Measurements from ENCODE around the gene CDADC1. TPM values are rescaled to one million over a fixed set of nuclear protein-coding genes. Genes with fewer than 3 reads are reported as not detected.

Gene CDADC1
- total RNA-seq, 2 donors from 2014 or later, result 3.9 to 5.6 TPM

DNA sequence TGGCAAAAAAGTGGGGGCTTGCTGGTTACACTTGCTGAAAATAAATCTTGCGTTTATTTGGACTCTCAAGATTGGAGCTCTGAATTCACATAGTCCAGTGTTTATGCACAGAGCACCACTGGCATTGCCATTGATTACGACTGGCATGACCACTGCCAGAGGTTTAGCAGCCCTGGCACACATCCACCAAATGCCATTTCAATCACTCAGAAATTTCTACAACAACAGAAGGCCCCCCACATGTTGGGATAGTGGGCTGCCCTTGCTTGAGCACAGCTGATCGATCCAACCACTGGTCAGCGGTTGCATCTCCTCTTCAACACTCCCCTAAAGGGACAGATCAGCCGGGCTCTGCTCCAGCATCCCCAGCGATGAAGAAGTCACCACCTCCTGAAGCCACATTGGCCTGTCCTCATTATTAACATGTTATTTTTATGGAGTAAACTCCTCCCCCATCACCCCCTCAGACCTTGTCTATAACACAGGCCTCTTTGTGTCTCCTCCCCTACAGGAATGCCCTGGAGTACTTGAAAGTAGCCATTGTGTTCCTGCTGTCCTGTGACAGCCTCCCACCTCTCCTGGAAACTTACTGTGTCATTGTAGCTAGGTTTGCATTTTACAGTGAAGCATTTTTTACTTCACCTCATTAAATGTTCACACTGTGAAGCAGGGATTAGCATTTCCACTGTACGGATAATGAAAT, 51.3 kb downstream of the CDADC1 start:
- DNase-seq, result peak in 1 of 4 donors; percentile 54
- Histone ChIP-seq H3K27ac (peak overlapping the region in 3 of 4 donors; percentile 42 to 68 (median 67)), H3K9me3 (no peaks in the 10 kb centered on the region), H3K4me1 (peaks cover 29% of the 10 kb centered on the region), H3K36me3 (replicated peaks in 1 of 2; ENCODE audit: insufficient read depth in 1 of 2, low read depth in 2 of 2) (no peaks in the 10 kb centered on the region), H3K27me3 (no peaks in the 10 kb centered on the region), H3K4me3 (no peak overlapping the region)
- ATAC-seq, result peak; percentile 72
- 51 to 61% methylated on average over 7 of the region's 7 CpGs for WGBS, 2 donors
- TF ChIP-seq CTCF (IDR thresholded peaks at IDR 0.05) (no peak), POLR2A (IDR thresholded peaks at IDR 0.05) (no peak)
- intact Hi-C loops (cut with DNase I), result loop anchor here (10.0 kb wide), 1 partner anchor 136 kb away; no protein-coding TSS in a partner anchor

- WGBS, 2 donors, result 46 to 48% methylated on average over 5 of the region's 5 CpGs
- H3K27ac ChIP-seq, result peak overlapping the region in 2 of 4 donors; percentile 67 to 68
- TF ChIP-seq POLR2A (IDR thresholded peaks at IDR 0.05) (no peak), CTCF (IDR thresholded peaks at IDR 0.05) (no peak)
Observed at GRCh38 chr13:49300276-49300675, 52.6 kb downstream of the CDADC1 start.

DNA sequence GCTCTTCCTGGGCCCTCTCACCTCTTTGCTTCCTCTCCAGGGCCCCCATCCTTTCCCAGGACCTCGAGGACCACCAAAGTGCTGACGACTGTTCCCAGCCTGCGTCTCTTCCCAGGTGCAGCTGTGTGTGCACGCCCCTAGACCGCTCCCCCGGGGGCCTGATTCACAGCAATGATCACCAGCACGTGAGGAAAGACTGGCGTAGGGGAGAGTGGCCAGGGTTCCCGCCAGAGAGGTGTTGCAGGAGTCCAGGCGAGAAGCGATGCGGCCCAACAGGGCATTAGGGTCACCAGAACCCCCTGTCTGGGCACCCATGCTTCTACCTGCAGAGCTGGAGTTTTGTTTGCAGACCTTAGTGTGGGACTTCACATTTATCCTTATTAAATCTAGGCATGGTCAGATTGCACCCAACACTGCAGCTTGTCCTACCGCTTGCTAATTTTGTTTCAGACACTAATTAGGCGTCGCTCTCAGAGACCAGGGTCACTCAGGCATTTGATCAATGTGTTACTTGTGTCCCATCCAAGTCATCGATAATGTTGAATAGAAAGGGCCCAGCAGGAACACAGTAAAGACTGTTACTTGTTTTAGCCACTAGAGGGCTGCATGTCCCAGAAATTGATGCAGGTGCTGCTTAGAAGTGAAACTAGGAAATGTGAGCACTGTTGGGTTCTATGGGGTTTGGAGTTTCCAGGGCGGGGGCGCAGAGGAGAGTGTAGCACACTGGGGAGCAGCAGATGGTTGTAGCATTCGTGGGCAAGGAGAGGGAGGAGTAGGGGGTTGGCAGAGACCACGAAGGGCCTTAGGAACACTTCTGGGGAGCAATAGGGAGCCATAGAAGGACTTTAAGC, 53.2 kb downstream of the CDADC1 start:
- peak overlapping the region in 1 of 4 donors; percentile 44 for H3K27ac ChIP-seq
- WGBS, 2 donors, result 21 to 33% methylated on average over 15 to 20 of the region's 20 CpGs
- H3K9me3 ChIP-seq, result no peaks in the 10 kb centered on the region
- peaks cover 34% of the 10 kb centered on the region for H3K4me1 ChIP-seq
- ATAC-seq (peak; percentile 80), DNase-seq (peak; percentile 50 to 73 (median 63))
- H3K4me3 ChIP-seq, result no peak overlapping the region
- H3K27me3 ChIP-seq, result no peaks in the 10 kb centered on the region
- H3K36me3 ChIP-seq (replicated peaks in 1 of 2; ENCODE audit: insufficient read depth in 1 of 2, low read depth in 2 of 2), result no peaks in the 10 kb centered on the region
- TF ChIP-seq POLR2A (IDR thresholded peaks at IDR 0.05) (no peak), CTCF (IDR thresholded peaks at IDR 0.05) (peak; percentile 72 to 95 (median 92))
- intact Hi-C loops (cut with DNase I), result loop anchor here (5.0 kb wide), 1 partner anchor 301 kb away; no protein-coding TSS in a partner anchor

More at GRCh38 chr13:49300276-49300675, 52.6 kb downstream of the CDADC1 start:
- H3K27me3 ChIP-seq, result no peaks in the 10 kb centered on the region
- H3K36me3 ChIP-seq (replicated peaks in 1 of 2; ENCODE audit: insufficient read depth in 1 of 2, low read depth in 2 of 2), result no peaks in the 10 kb centered on the region
- no peaks in the 10 kb centered on the region for H3K9me3 ChIP-seq
- peaks cover 34% of the 10 kb centered on the region for H3K4me1 ChIP-seq
- H3K4me3 ChIP-seq, result no peak overlapping the region
- DNase-seq, result no peak
- intact Hi-C loops (cut with DNase I), result loop anchor here (5.0 kb wide), 1 partner anchor 302 kb away; no protein-coding TSS in a partner anchor
- ATAC-seq, result no peak

DNA sequence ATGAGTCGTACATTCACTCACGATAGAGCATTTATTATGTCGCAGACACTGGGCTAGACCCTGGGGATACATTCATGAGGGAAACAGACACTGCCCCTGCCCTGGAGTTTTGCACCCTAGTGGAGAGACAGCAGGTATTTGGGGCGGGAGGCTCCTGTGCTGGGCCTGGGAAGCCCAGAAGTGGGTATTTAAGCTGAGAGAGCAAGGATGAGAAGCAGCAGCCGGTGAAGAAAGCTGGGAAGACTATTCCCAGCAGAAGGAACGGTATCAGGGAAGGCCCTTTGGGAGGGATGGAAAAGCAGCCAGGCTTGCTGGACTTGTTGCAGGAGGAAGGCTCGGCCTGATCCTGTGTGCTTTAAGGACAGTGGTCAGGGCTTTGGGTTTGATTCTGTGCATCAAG, 54.5 kb downstream of the CDADC1 start:
- intact Hi-C loops (cut with DNase I), result loop anchor here (5.0 kb wide), 1 partner anchor 300 kb away; no protein-coding TSS in a partner anchor
- no peak for TF ChIP-seq CTCF (IDR thresholded peaks at IDR 0.05)
- H3K4me3 ChIP-seq, result no peak overlapping the region
- H3K27me3 ChIP-seq, result no peaks in the 10 kb centered on the region
- H3K27ac ChIP-seq, result peak overlapping the region in 2 of 4 donors; percentile 62 to 72
- ATAC-seq (no peak), DNase-seq (no peak)
- peaks cover 36% of the 10 kb centered on the region for H3K4me1 ChIP-seq
- H3K36me3 ChIP-seq (replicated peaks in 1 of 2; ENCODE audit: insufficient read depth in 1 of 2, low read depth in 2 of 2), result no peaks in the 10 kb centered on the region
- H3K9me3 ChIP-seq, result no peaks in the 10 kb centered on the region
- 81 to 86% methylated on average over 7 of the region's 7 CpGs for WGBS, 2 donors
